NCI-H1694 treated with DMSO at 0.1 percent for 48 hours (cell line): ENCODE measurements around the gene ACTL7B.
A peak's percentile ranks its signal among the peaks of the same experiment; 100 is the strongest.
"Not testable (repeated sequence)": the region's sequence is repeated elsewhere in the genome, so short reads cannot be mapped to it uniquely, and the experiment has no call there.

Experiments
- DNase-seq: peaks from one replicate; lab custom pipeline; 2025; lab: John Stamatoyannopoulos, UW

The ACTL7B gene

GRCh38 chr9:108844391-108844790 lies 11.4 kb downstream of the ACTL7B start:
- DNase-seq, result no peak

- DNase-seq, result no peak
Measured at GRCh38 chr9:108842610-108843295, 13.0 kb downstream of the ACTL7B start.

DNA sequence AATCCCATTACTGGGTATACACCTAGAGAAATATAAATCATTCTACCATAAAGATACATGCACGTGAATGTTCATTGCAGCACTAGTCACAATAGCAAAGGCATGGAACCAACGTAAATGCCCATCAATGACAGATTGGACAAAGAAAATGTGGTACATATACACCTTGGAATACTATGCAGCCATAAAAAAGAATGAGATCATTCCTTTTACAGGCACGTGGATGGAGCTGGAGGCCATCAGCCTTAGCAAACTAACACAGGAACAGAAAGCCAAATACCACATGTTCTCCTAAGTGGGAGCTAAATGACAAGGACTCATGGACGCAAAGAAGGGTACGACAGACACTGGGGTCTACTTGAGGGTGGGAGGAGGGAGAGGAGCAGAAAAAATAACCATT lies 16.2 kb downstream of the ACTL7B start:
- not testable (repeated sequence) for DNase-seq

GRCh38 chr9:108838017-108838416 lies 17.8 kb downstream of the ACTL7B start:
- DNase-seq, result no peak

GRCh38 chr9:108837530-108837929 lies 18.3 kb downstream of the ACTL7B start:
- no peak for DNase-seq

DNA sequence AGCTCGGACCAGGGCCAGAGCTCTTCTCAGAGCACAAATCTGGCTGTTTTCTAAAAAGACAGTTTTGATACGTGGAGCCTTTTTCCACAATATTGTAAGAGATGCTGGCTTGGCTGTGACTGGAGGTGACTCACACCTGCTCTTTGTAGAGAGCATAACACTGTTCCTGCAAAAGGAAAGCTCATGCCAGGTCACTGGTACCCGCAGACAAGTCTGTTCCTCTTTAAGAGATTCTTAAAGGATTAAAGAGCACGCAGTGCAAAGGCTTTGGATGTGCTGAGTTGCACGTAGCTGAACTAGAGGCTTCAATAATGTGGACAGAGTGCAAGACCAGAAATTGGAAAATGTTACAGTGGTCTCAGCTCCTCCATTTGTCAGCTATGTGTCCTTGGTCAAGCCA lies 19.0 kb downstream of the ACTL7B start:
- no peak for DNase-seq

DNA sequence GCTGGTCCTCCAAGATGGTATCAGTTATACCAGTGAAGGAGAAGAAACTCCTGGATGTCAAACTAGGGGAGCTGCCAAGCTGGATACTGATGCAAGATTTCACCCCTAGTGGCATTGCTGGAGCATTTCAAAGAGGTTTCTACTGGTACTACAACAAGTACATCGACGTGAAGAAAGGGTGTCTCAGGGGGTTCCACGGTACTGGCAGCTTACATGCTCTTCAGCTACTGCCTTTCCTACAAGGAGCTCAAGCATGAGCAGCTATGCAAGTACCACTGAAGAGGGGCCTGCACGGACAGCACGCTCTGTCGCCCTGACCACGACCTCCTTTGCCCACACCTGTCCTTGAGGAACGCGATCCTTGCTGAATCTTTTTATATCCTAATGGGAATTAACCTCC lies 19.5 kb downstream of the ACTL7B start:
- no peak for DNase-seq

DNA sequence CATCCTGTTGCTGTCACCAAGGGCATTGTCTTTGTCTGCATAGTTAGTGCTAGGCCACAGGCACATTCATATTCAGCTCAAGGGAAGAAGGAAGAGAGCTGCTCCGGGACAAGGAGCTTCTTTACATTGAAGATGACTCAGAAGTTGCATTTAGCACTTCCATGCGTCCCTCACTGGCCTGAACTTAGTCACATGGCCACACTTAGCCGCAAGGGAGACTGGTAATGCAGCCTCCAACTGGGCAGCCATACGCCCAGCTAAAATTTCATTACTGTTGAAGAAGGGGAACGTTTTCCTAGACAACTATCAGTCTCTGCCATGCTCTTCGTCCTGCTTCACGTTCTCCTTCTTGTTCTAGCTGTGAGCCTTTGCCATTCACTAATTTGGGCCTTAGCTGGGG lies 20.0 kb downstream of the ACTL7B start:
- DNase-seq, result no peak

DNA sequence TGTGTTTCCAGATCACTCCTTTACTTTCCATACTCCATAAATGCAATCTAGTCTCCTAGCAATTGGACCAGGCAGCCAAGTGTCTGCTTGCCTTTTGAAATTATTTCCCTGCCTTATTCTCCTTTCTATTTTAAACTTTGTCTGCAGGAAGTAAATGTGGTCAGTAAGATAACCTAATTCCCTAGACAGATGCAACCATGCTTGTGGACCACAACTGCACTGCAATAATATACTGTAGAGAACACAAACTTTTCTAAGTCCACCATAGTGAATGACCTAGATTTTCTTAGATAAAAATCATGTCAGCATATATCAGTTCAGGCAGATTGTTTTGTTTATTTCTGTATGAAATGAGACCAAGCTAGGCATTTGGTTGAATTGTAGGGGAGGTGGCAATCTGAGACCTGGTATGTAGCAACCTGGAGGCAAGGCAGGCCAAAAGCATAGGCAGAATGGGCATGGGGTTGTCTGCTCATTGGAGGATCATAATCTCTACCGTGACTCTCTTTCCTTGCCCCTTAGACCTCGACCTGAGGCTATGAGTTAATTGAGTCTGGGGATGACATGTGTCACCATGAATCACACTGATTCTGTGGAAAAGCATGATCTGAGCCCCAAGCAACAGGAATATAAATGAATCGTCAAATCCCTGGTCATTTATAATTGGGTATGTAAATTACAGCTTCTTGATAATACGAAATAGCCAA lies 20.7 kb downstream of the ACTL7B start:
- no peak for DNase-seq

GRCh38 chr9:108832179-108832500 lies 23.6 kb downstream of the ACTL7B start:
- DNase-seq, result no peak

- DNase-seq, result no peak
Measured at GRCh38 chr9:108831496-108832178, 24.1 kb downstream of the ACTL7B start.

- DNase-seq, result no peak
Measured at GRCh38 chr9:108830272-108830671, 25.5 kb downstream of the ACTL7B start.

DNA sequence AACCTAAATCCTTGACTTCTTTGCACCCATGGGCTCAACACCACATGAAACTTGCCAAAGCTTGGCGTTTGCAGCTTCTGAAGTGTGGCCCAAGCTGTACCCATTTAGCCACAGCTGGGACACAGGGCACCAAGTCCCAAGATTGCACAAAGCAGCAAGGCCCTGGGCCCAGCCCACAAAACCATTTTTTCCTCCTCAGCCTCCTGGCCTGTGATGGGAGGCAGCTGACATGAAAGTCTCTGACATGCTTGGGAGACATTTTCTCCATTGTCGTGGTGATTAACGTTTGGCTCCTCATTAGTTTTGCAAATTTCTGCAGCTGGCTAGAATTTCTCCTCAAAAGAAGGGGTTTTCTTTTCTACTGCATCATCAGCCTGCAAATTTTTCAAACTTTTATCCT lies 32.0 kb downstream of the ACTL7B start:
- DNase-seq, result no peak

GRCh38 chr9:108816037-108816436 lies 39.7 kb downstream of the ACTL7B start:
- no peak for DNase-seq

DNA sequence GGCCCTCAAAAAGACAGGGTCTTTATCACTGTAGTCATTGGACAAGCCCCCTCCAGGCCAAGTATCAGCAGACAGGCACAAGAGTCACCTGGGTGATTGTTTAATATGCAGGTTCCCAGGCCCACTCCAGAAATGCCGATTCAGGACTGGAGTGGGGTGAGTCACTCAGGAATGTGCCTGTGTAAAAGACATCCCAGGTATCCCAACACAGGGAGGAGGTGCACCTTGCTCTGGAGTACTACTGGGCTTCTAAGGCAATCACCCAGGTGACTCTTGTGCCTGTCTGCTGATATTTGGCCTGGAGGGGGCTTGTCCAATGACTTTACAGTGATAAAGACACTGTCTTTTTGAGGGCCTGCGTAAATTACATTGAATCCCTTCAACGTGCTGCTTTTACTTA lies 40.6 kb downstream of the ACTL7B start:
- DNase-seq, result no peak

GRCh38 chr9:108813951-108814601 lies 41.7 kb downstream of the ACTL7B start:
- peak; percentile 23 for DNase-seq

GRCh38 chr9:108812396-108813025 lies 43.3 kb downstream of the ACTL7B start:
- no peak for DNase-seq

DNA sequence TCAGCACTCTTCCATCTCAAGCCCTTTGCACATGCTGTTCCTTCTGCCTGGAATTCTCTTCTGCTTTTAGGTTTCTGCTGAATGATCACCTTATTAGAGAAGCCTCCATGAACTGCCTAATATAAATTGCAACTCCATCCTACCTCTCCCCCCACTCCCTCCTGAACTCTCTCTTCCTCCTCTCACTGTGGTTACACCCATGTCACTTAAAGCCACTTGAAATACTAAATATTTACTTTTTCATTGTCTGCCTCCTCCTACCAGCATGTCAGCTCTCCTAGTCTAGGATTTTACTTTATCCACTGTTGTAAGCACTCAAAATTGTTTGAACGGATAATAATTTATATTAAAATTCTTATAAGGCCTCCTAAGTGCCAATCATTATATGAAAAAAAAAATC lies 43.8 kb downstream of the ACTL7B start:
- no peak for DNase-seq

DNA sequence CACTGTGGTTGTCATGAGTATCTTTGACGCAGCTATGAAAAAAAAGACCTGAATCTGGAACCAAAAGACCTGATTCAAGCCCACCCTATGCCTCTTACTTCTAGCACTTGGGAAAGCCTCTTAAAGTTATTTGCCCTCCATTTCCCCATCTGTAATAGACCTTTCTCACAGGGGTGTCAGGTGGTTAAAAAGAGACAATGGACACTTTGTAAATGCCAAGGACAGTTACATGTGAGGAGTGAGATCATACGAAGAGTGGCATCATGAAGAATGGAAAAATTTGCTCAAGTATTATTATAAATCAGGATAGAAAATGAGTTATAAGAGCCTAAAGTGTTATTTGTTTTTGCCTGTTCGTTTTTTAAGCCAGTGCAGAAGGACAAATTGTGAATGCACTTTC lies 46.5 kb downstream of the ACTL7B start:
- no peak for DNase-seq
